ENCODE results near the gene NOL6. TPM values are rescaled to one million over a fixed set of nuclear protein-coding genes. Genes with fewer than 3 reads are reported as not detected.

NOL6 gene
- total and polyA plus RNA-seq, 10 of the 15 experiments (the other 5 are each of a cell fraction or from before 2014, with no cell fraction given), result 8.3 to 53.2 (median 33.1) TPM

- no peak for TF ChIP-seq ZBTB11 (CRISPR knock-in tag; IDR thresholded peaks at IDR 0.05)
- no peak for TF ChIP-seq ZNF274 (IDR thresholded peaks at IDR 0.05; ENCODE audit: insufficient read depth, insufficient read length)
These were observed 10.6 kb downstream of the NOL6 start (continued) for GRCh38 chr9:33463151-33463550.

GRCh38 chr9:33461492-33461891 is 12.2 kb downstream of the NOL6 start:
- no TSS peak for BruUV-seq (replicated peaks)
- Histone ChIP-seq H3K4me1 (ENCODE audit: control insufficient read depth, insufficient read depth, low read length) (peaks cover 20% of the 10 kb centered on the region), H3K79me2 (ENCODE audit: control insufficient read depth, insufficient read depth, low read length) (no peaks in the 10 kb centered on the region), H2AFZ (ENCODE audit: control insufficient read depth, low read depth, low read length) (no peak overlapping the region), H3K27me3 (replicated peaks in 1 of 2; ENCODE audit: control insufficient read depth in 2 of 2, insufficient read depth in 2 of 2, low read length in 1 of 2) (no peaks in the 10 kb centered on the region), H4K20me1 (ENCODE audit: control insufficient read depth, insufficient read depth) (peaks cover 3% of the 10 kb centered on the region; the same call in 1 of the 2 replicates), H3K9ac (ENCODE audit: control insufficient read depth, insufficient read depth, low read length) (no peak overlapping the region), H3K27ac (ENCODE audit: control insufficient read depth, insufficient read depth) (no peak overlapping the region), H3K4me2 (ENCODE audit: control insufficient read depth, insufficient read depth) (no peak overlapping the region), H3K36me3 (ENCODE audit: control insufficient read depth in 2 of 2, insufficient read depth in 2 of 2, low read length in 1 of 2) (peaks cover 28 to 31% of the 10 kb centered on the region in 2 experiments), H3K4me3 (no peak overlapping the region), H3K9me3 (replicated peaks; ENCODE audit: control insufficient read depth, insufficient read depth, low read length) (no peaks in the 10 kb centered on the region)
- FAIRE-seq (no peak), ATAC-seq (no peak), DNase-seq (ENCODE audit: low read depth, low spot score) (no peak)
- 80% methylated on average over 3 of the region's 3 CpGs for WGBS (ENCODE audit: insufficient coverage, insufficient replicate concordance, low lambda C conversion rate, missing lambda C conversion rate)
- ChIA-PET SMC1A (ENCODE audit: uncharacterized antibody, unreplicated experiment) (no interaction called here), RAD21 (ENCODE audit: unreplicated experiment) (interaction anchor here (0.7 to 1.4 kb wide), 2 partner anchors 12 to 88 kb away, joined by 3 to 4 read pairs; partner anchors contain the start of gene NOL6), CTCF (interaction anchor here (14.3 kb wide), 1 partner anchor 8 kb away, joined by 154 read pairs; no protein-coding TSS in a partner anchor), POLR2A (no interaction called here)
- in situ Hi-C loops (cut with MboI) (no loop called here), intact Hi-C loops (cut with micrococcal nuclease; ENCODE audit: unreplicated experiment) (no loop called here)
- TF ChIP-seq RAD51 (IDR thresholded peaks at IDR 0.05) (no peak), EGR1 (IDR thresholded peaks at IDR 0.05; ENCODE audit: borderline replicate concordance in 1 of 2, low read depth in 2 of 2, low read length in 2 of 2) (no peak), ZBTB11 (CRISPR knock-in tag; IDR thresholded peaks at IDR 0.05) (no peak), TCF12 (IDR thresholded peaks at IDR 0.05; ENCODE audit: low read depth, low read length) (no peak), ZNF207 (IDR thresholded peaks at IDR 0.05; ENCODE audit: borderline replicate concordance) (no peak), ZZZ3 (IDR thresholded peaks at IDR 0.05; ENCODE audit: control insufficient read depth, insufficient read length, low read depth) (no peak), CTCF (IDR thresholded peaks at IDR 0.05 in 2 of 3, conservative IDR thresholded peaks at IDR 0.05 in 1 of 3; ENCODE audit: control insufficient read depth in 2 of 3, extremely low read depth in 1 of 3, insufficient read depth in 1 of 3, low read depth in 3 of 3, low read length in 3 of 3) (no peak), ZNF622 (IDR thresholded peaks at IDR 0.05) (no peak), WRNIP1 (IDR thresholded peaks at IDR 0.05; ENCODE audit: borderline replicate concordance, low read depth, low read length) (no peak), RB1 (IDR thresholded peaks at IDR 0.05; ENCODE audit: borderline replicate concordance) (no peak), CHD4 (IDR thresholded peaks at IDR 0.05) (no peak), SREBF2 (IDR thresholded peaks at IDR 0.05; ENCODE audit: low read length) (no peak), STAT3 (IDR thresholded peaks at IDR 0.05; ENCODE audit: low read depth, low read length) (no peak)

Measured in GM12878 (cell line).